Measurements from ENCODE around the gene RALGDS.
A peak's percentile ranks its signal among the peaks of the same experiment; 100 is the strongest.
"Not testable (repeated sequence)": the region's sequence is repeated elsewhere in the genome, so short reads cannot be mapped to it uniquely, and the experiment has no call there.

The RALGDS gene

GRCh38 chr9:133121198-133121914 lies at the start of gene RALGDS:
TSS of gene RALGDS (minus strand) at chr9:133121240. CDS start at chr9:133121154, 86 bp downstream.
- DNase-seq (ENCODE audit: low read depth in 1 of 2, low spot score in 1 of 2), result peak; percentile 84 to 86

- DNase-seq (ENCODE audit: low read depth in 1 of 2, low spot score in 1 of 2), result no peak
These were observed 49.7 kb upstream of the RALGDS start for GRCh38 chr9:133170716-133171115.

GRCh38 chr9:133169687-133170086 lies 48.6 kb upstream of the RALGDS start:
- not testable (repeated sequence) for DNase-seq (ENCODE audit: low read depth in 1 of 2, low spot score in 1 of 2)

- no peak for DNase-seq (ENCODE audit: low read depth in 1 of 2, low spot score in 1 of 2)
These were observed 48.1 kb upstream of the RALGDS start for GRCh38 chr9:133169102-133169501.

GRCh38 chr9:133168432-133168831 lies 47.4 kb upstream of the RALGDS start:
- no peak for DNase-seq (ENCODE audit: low read depth in 1 of 2, low spot score in 1 of 2)

GRCh38 chr9:133167769-133168168 lies 46.7 kb upstream of the RALGDS start:
- DNase-seq (ENCODE audit: low read depth in 1 of 2, low spot score in 1 of 2), result no peak

GRCh38 chr9:133167096-133167730 lies 46.2 kb upstream of the RALGDS start:
- no peak for DNase-seq (ENCODE audit: low read depth in 1 of 2, low spot score in 1 of 2)

GRCh38 chr9:133166392-133166791 lies 45.4 kb upstream of the RALGDS start:
- no peak for DNase-seq (ENCODE audit: low read depth in 1 of 2, low spot score in 1 of 2)

- DNase-seq (ENCODE audit: low read depth in 1 of 2, low spot score in 1 of 2), result no peak
These were observed 44.4 kb upstream of the RALGDS start for GRCh38 chr9:133165452-133165730.

- no peak for DNase-seq (ENCODE audit: low read depth in 1 of 2, low spot score in 1 of 2)
These were observed 43.2 kb upstream of the RALGDS start for GRCh38 chr9:133164191-133164590.

GRCh38 chr9:133163504-133164172 lies 42.6 kb upstream of the RALGDS start, which contains the start of gene GBGT1:
TSS of gene GBGT1 (minus strand) at chr9:133163914. CDS start at chr9:133162412, 1,502 bp downstream.
- DNase-seq (ENCODE audit: low read depth in 1 of 2, low spot score in 1 of 2), result no peak

- DNase-seq (ENCODE audit: low read depth in 1 of 2, low spot score in 1 of 2), result no peak
These were observed 41.9 kb upstream of the RALGDS start for GRCh38 chr9:133162861-133163503.

- DNase-seq (ENCODE audit: low read depth in 1 of 2, low spot score in 1 of 2), result no peak
These were observed 40.5 kb upstream of the RALGDS start for GRCh38 chr9:133161547-133161950.

GRCh38 chr9:133160742-133161546 lies 39.9 kb upstream of the RALGDS start:
- DNase-seq (ENCODE audit: low read depth in 1 of 2, low spot score in 1 of 2), result no peak

GRCh38 chr9:133158695-133159094 lies 37.7 kb upstream of the RALGDS start:
- no peak for DNase-seq (ENCODE audit: low read depth in 1 of 2, low spot score in 1 of 2)

GRCh38 chr9:133155156-133155555 lies 34.1 kb upstream of the RALGDS start:
- DNase-seq (ENCODE audit: low read depth in 1 of 2, low spot score in 1 of 2), result no peak

GRCh38 chr9:133154097-133154989 lies 33.3 kb upstream of the RALGDS start:
- DNase-seq (ENCODE audit: low read depth in 1 of 2, low spot score in 1 of 2), result no peak

- no peak for DNase-seq (ENCODE audit: low read depth in 1 of 2, low spot score in 1 of 2)
These were observed 32.4 kb upstream of the RALGDS start for GRCh38 chr9:133153227-133154096.

Measured in activated CD4-positive, alpha-beta T cell treated with anti-CD3 and anti-CD28 coated beads, Interleukin-2, amount 50 U/mL, for 24 hours (primary cell).